Muscle layer of duodenum (tissue), 2 donors: ENCODE results near the gene SCD5.

ENCODE experiments used
- H3K27ac ChIP-seq: one replicate; pipeline ENCODE4 v1.7.0; 2013; ENCODE audit warnings: mild to moderate bottlenecking, low read length
- H3K27me3 ChIP-seq: one replicate; pipeline ENCODE4 v1.7.0; 2013; ENCODE audit warnings: low read depth, mild to moderate bottlenecking, control low read depth, low read length
- H3K36me3 ChIP-seq, 2 donors: one replicate each; pipeline ENCODE4 v1.7.0; 2013; ENCODE audit warnings: low read length in 2 of 2, control low read depth in 1 of 2, mild to moderate bottlenecking in 1 of 2; ENCODE audit not compliant: insufficient read depth in 2 of 2, control insufficient read depth in 1 of 2
- H3K4me1 ChIP-seq, 2 donors: one replicate each; pipeline ENCODE4 v1.7.0; 2013; ENCODE audit warnings: low read length in 2 of 2, mild to moderate bottlenecking in 2 of 2, control low read depth in 1 of 2, moderate library complexity in 1 of 2; ENCODE audit not compliant: insufficient read depth in 2 of 2, control insufficient read depth in 1 of 2
- H3K4me3 ChIP-seq, 2 donors: one replicate each; pipeline ENCODE4 v1.7.0; 2013; ENCODE audit warnings: low read length in 2 of 2, low read depth in 1 of 2, mild to moderate bottlenecking in 1 of 2
- H3K9me3 ChIP-seq, 2 donors: one replicate each; pipeline ENCODE4 v1.7.0; 2013; ENCODE audit warnings: low read length in 2 of 2, control low read depth in 1 of 2, mild to moderate bottlenecking in 1 of 2; ENCODE audit not compliant: control insufficient read depth in 1 of 2
- donor health status: healthy.

The SCD5 gene

DNA sequence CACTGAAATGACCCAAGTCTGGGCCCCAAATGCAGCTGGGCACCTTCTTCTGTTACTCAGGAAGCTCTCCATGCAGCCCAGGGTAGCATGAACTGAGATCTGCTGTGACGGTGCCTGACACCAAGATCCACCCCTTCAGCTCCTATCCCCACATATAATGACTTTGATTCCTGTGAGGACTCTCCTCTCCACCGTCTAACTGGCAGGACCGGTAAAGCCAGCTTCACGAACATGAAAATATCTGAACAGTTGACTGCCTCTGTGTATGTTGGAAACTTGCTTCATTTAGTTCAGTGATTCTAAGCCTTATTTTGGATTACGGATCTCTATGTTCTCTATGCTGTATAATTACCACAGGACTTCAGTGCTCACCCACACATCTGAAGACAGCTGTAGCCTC, 121.3 kb downstream of the SCD5 start:
- Histone ChIP-seq H3K27me3 (no peaks in the 10 kb centered on the region), H3K9me3 (no peaks in the 10 kb centered on the region), H3K4me3 (no peak overlapping the region), H3K27ac (no peak overlapping the region), H3K36me3 (peaks cover 0 to 8% of the 10 kb centered on the region in 2 donors), H3K4me1 (no peaks in the 10 kb centered on the region)

DNA sequence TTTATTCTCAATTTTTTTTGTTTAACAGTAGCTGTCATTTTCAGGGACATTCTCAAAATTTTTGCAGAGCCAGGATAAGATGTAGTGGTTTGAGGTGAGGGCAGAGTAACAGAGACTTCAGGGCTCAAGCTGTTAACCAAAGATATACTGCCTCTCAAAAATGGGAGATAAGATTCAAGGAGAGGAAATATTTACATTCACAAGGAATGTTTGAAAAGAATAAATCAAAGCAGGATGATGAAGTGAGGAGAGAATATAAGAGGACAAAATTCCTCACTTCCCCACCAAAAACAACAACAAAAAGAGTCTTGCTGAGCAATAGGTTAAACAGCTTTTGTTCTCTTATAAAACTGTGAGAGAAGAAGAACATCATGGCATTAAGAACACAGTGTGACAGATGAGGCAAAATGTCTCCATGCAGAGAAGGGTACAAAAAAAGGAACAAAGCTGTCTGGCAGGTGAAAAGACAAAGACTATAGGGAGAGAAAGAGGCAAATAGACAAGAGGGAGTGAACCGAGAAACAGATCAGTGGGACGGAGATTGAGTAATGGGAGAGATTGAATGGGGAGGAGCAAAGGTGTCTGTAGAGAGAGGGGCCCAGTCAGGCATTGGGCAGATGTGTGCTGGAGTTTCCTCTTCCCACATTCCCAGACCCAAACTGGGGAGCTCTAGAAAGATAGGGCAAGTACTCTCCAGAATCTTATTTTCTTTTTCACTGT, 130.7 kb downstream of the SCD5 start:
- Histone ChIP-seq H3K9me3 (no peaks in the 10 kb centered on the region), H3K27me3 (no peaks in the 10 kb centered on the region), H3K27ac (no peak overlapping the region), H3K4me1 (peaks cover 0 to 4% of the 10 kb centered on the region in 2 donors), H3K36me3 (no peaks in the 10 kb centered on the region), H3K4me3 (no peak overlapping the region)

DNA sequence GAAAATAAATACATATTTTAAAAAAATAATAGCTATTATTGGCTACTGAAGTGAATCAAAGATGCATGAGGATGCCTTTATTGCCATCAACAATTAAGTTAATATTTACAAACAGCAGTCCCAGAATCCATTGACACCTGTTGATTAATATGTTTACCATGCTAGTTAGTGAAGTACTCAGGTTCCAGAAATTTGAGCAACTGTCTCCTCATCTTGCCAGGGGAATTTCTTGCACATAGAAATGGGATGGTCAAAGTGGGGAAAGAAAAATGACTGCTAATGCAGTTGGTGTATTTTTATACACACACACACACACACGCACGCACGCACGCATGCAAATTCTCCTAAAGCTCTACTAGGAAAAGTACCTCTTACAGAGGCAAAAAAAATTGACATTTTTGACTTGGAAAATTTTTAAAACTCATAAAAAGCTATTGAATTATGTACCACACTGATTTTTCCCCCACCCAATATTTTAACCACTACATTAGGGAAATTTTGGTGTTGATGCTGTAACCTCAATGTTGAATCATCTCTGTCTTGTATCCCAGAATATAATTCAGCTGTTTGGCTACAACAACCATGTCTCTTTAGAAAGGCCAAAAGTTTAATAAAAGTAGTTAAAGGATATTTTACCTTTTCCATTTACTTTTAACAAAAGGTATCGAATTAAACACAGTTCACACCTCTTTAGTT, 131.5 kb downstream of the SCD5 start:
- H3K27me3 ChIP-seq: no peaks in the 10 kb centered on the region
- H3K9me3 ChIP-seq: no peaks in the 10 kb centered on the region
- H3K36me3 ChIP-seq: no peaks in the 10 kb centered on the region
- no peak overlapping the region for H3K27ac ChIP-seq
- no peak overlapping the region for H3K4me3 ChIP-seq
- peaks cover 0 to 4% of the 10 kb centered on the region in 2 donors for H3K4me1 ChIP-seq

DNA sequence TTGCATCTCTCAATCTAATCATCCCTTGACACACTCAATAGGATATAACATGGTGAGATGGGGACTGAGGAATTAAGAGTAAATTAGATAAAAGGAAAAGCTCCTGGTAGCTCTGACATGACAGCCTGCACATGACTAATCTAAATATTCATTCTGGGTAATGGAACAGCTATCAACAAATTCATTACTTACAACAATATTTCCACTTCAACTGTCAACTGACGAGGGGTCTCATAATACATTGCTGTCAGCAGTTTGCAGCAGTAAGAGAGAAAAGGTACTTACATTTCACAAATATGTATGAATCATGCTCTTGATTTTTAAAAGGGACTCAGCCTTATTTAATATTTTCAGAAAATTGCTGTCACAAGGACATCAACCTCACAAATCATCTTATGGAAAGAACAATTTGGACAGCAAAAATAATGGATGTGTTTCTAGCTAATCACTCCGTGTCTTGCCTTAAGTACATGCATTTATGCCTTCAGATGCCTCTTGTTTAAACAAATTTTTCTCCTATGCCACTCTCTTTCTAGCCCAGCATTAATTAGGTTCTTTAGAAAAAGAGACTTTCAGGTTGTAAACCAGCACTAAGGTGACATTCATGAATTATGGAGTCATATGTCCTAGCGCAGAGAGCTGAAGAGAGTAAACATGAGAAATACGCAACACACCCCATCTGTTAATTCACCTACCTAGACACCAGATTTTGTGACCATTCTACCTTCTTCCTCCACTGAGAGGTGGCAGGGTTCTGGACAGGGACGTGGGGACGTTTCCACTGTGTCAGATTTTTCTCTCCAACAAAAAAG, 137.2 kb downstream of the SCD5 start:
- Histone ChIP-seq H3K27ac (no peak overlapping the region), H3K36me3 (no peaks in the 10 kb centered on the region), H3K4me1 (no peaks in the 10 kb centered on the region), H3K9me3 (no peaks in the 10 kb centered on the region), H3K4me3 (no peak overlapping the region), H3K27me3 (no peaks in the 10 kb centered on the region)

DNA sequence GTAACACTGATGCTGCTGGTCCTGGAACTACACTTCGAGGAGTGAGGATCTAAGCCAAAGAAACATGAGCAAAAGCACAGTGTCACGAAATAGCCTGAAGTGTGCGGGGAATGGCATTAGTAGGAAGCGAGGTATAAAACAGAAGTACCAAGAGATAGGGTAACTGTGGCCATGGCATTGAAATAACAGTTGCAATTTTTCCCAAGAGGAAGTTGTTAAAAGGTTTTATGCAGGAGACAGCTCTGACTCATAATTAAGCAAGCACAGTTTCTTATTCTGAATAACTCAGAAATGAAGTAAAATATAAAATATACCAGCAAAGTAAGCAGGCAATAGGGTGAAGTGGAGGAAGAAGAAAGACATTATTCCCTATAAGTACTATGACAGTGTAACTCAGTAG, 146.5 kb downstream of the SCD5 start:
- Histone ChIP-seq H3K27ac (no peak overlapping the region), H3K27me3 (no peaks in the 10 kb centered on the region), H3K36me3 (peaks cover 0 to 11% of the 10 kb centered on the region in 2 donors), H3K4me1 (no peaks in the 10 kb centered on the region), H3K4me3 (no peak overlapping the region), H3K9me3 (no peaks in the 10 kb centered on the region)

DNA sequence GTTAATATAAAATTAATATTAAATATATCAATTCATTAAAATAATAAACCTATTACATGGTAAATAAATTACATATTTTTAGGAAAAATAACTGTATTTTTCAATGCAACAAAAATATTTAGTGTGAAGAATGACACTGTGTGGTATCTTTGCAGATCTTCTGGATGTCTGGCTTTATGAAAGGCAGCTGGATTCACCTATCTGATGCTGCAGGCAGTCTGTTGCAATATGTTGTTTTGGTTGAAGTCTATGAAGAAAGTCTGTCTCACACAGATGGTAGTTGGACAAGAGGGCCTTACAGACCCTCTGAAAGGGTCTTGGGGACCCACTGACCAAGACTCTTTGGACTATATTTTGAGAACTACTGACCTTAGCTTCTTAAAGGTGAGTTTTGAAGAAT, 147.7 kb downstream of the SCD5 start:
- peaks cover 0 to 11% of the 10 kb centered on the region in 2 donors for H3K36me3 ChIP-seq
- H3K4me1 ChIP-seq: no peaks in the 10 kb centered on the region
- no peak overlapping the region for H3K4me3 ChIP-seq
- H3K9me3 ChIP-seq: no peaks in the 10 kb centered on the region
- H3K27ac ChIP-seq: no peak overlapping the region
- H3K27me3 ChIP-seq: no peaks in the 10 kb centered on the region

DNA sequence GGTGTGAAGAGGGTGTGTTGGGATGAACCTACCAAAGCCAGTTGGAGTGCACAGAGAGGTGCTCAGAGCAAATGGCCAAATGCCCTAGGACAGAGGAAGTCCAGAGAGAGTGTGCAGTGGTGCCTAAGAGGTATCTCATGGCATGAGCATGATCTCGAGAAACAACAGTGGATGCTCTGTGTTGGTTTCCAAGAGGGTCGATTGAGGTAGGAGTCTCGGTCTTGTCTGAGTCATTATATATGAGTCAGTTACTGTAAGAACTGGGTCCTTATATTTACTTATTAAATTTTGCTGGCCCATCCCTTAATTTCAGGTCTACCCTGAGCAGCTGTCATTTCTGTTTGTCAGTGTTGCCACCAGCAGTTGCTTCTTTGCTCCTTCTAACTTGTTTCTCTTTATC, 150.2 kb downstream of the SCD5 start:
- H3K4me1 ChIP-seq: no peaks in the 10 kb centered on the region
- H3K27me3 ChIP-seq: no peaks in the 10 kb centered on the region
- no peak overlapping the region for H3K4me3 ChIP-seq
- H3K9me3 ChIP-seq: no peaks in the 10 kb centered on the region
- peaks cover 0 to 11% of the 10 kb centered on the region in 2 donors for H3K36me3 ChIP-seq
- H3K27ac ChIP-seq: no peak overlapping the region

DNA sequence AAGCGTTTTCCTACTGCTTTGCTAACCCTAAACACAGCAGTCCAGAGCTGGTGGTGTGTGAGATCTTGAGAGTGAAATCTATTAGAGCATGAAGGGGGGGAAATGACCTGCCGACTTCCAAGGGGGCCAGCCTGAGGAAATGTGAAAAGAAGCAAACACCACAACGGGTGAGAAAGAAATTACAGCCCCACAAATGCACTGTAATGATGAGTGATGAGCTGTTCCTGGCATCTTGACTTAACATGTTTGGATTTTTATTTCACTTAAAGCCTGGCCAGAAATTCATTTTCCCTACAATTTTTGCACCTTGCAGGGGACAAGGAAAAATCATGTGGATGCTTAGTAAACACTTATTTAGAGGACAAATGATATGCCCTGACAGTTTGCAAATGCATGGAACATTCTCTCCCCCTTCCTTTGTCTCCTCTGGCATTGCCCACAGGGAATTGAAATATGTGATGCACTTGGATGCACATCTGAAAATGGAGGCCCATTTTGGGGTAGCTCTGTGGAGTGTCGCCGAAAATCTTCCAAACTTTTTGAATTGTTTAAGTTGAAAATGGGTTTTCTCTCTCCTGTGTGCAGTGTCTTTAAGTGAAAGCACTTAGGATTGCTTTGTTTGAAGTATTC, 152.5 kb downstream of the SCD5 start:
- H3K4me3 ChIP-seq: no peak overlapping the region
- no peaks in the 10 kb centered on the region for H3K9me3 ChIP-seq
- H3K36me3 ChIP-seq: peaks cover 0 to 11% of the 10 kb centered on the region in 2 donors
- no peaks in the 10 kb centered on the region for H3K27me3 ChIP-seq
- no peak overlapping the region for H3K27ac ChIP-seq
- H3K4me1 ChIP-seq: no peaks in the 10 kb centered on the region

DNA sequence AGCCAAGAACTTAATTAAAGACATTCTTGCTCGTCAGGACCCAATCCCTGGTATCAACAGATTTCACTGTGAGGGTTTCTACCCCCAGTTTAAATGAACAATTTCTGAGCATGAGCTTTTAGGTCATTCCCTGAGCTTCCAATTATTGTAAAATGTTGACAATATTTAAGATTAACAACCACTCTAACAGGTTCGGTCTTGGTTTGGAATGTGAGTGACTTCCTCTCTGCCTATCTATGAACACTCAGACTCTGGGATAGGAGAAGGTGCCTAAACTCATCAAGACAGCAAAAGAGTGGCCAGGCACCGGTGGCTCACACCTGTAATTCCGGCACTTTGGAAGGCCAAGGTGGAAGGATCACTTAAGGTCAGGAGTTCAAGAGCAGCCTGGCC, 153.9 kb downstream of the SCD5 start:
- Histone ChIP-seq H3K4me3 (no peak overlapping the region), H3K27me3 (no peaks in the 10 kb centered on the region), H3K9me3 (no peaks in the 10 kb centered on the region), H3K4me1 (peaks cover 0 to 4% of the 10 kb centered on the region in 2 donors), H3K36me3 (peaks cover 0 to 7% of the 10 kb centered on the region in 2 donors), H3K27ac (no peak overlapping the region)

DNA sequence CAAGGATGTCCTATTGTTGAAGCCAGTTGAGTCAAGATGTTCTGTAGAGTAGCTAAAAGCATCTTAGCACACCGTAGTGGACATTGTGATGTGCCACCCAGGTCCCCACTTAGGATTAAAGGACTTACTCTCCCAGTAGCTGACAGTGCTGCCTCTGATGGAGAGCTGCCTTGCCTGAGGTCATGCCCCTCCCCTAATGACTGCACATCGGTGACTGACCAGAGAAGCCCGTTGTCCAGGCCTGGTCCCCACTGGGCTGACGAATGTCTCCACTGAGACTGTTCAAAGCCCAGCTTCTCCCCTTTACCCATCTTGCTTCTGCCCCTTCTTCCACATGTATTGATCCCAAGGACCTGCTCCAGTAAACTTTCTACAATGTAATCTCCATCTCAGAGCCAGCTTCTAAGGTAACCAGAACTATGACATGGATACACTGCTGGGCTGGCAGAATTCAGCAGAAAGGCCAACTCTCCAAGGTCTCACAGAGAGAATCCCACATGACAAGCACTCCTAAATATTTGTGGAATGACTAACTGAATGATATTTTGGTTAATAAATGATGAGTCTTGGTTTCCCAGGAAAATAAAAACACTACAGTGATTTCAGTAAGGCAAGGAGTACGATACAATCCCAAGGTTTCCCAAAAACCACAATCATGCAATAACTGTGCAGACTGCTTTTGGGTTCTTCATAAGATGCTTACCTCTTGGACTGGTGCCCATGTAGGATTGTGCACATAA, 154.4 kb downstream of the SCD5 start:
- Histone ChIP-seq H3K9me3 (no peaks in the 10 kb centered on the region), H3K4me1 (peaks cover 0 to 4% of the 10 kb centered on the region in 2 donors), H3K27me3 (no peaks in the 10 kb centered on the region), H3K36me3 (peaks cover 0 to 1% of the 10 kb centered on the region in 2 donors), H3K4me3 (no peak overlapping the region), H3K27ac (no peak overlapping the region)
